Measurements from ENCODE around the gene SLC4A9. TPM values are rescaled to one million over a fixed set of nuclear protein-coding genes. Genes with fewer than 3 reads are reported as not detected.

SLC4A9 gene
- total and polyA plus RNA-seq, 4 donors: not detected

DNA sequence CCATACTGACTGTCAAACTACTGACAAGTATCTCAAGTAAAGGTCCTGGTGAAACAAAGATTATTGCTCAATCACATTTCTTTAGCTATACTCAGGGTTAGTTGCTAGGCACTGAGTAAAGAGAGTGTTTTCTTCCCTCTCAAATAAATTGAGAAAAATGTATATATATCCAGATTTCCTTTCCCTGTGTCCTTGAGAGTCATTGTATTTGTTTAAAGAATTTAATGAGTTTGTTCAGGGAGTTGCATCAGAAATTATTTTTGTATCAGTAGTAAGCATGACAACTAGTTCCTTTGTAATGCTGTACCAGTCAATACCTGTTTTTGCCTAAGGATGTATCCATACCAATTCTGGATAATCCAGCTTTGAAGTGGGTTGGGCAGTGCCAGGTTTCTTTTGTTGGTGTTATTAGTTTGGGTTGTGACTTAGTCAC, 38.4 kb downstream of the SLC4A9 start:
- H3K9ac ChIP-seq (ENCODE audit: low read depth in 1 of 2, low read length in 2 of 2): no peak overlapping the region
- no peak overlapping the region for H3K27ac ChIP-seq (ENCODE audit: low read depth in 1 of 2, low read length in 2 of 2)
- H3K36me3 ChIP-seq (ENCODE audit: control insufficient read depth in 4 of 4, insufficient read depth in 3 of 4, low read depth in 1 of 4, low read length in 3 of 4): no peaks in the 10 kb centered on the region
- no peaks in the 10 kb centered on the region for H3K9me3 ChIP-seq (ENCODE audit: control insufficient read depth in 4 of 4, low read length in 3 of 4)
- TF ChIP-seq GABPA (IDR thresholded peaks at IDR 0.05 in 1 of 2, conservative IDR thresholded peaks at IDR 0.05 in 1 of 2) (no peak), REST (IDR thresholded peaks at IDR 0.05) (no peak), FOXA2 (IDR thresholded peaks at IDR 0.05) (no peak), JUND (IDR thresholded peaks at IDR 0.05) (no peak), YY1 (IDR thresholded peaks at IDR 0.05) (no peak), SP1 (IDR thresholded peaks at IDR 0.05) (no peak), HNF4A (conservative IDR thresholded peaks at IDR 0.05) (no peak), EGR1 (IDR thresholded peaks at IDR 0.05; ENCODE audit: low read depth in 2 of 2) (no peak), RXRA (IDR thresholded peaks at IDR 0.05) (no peak), NR2F2 (IDR thresholded peaks at IDR 0.05) (no peak), TAF1 (conservative IDR thresholded peaks at IDR 0.05) (no peak)
- TF ChIP-seq, protein P1, sequence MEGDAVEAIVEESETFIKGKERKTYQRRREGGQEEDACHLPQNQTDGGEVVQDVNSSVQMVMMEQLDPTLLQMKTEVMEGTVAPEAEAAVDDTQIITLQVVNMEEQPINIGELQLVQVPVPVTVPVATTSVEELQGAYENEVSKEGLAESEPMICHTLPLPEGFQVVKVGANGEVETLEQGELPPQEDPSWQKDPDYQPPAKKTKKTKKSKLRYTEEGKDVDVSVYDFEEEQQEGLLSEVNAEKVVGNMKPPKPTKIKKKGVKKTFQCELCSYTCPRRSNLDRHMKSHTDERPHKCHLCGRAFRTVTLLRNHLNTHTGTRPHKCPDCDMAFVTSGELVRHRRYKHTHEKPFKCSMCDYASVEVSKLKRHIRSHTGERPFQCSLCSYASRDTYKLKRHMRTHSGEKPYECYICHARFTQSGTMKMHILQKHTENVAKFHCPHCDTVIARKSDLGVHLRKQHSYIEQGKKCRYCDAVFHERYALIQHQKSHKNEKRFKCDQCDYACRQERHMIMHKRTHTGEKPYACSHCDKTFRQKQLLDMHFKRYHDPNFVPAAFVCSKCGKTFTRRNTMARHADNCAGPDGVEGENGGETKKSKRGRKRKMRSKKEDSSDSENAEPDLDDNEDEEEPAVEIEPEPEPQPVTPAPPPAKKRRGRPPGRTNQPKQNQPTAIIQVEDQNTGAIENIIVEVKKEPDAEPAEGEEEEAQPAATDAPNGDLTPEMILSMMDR (IDR thresholded peaks at IDR 0.05; ENCODE audit: low read depth, low read length, missing input control): no peak
- no peak for DNase-seq (ENCODE audit: low spot score)
- peaks cover 1 to 10% (median 5%) of the 10 kb centered on the region in 4 donors for H3K4me1 ChIP-seq (ENCODE audit: control insufficient read depth in 4 of 4, insufficient read depth in 4 of 4, low read length in 3 of 4)
- no peaks in the 10 kb centered on the region for H3K27me3 ChIP-seq (ENCODE audit: control insufficient read depth in 4 of 4, insufficient read depth in 4 of 4, low read length in 3 of 4)
- no peak overlapping the region for H3K4me3 ChIP-seq (ENCODE audit: low read depth in 1 of 3, low read length in 3 of 3)

DNA sequence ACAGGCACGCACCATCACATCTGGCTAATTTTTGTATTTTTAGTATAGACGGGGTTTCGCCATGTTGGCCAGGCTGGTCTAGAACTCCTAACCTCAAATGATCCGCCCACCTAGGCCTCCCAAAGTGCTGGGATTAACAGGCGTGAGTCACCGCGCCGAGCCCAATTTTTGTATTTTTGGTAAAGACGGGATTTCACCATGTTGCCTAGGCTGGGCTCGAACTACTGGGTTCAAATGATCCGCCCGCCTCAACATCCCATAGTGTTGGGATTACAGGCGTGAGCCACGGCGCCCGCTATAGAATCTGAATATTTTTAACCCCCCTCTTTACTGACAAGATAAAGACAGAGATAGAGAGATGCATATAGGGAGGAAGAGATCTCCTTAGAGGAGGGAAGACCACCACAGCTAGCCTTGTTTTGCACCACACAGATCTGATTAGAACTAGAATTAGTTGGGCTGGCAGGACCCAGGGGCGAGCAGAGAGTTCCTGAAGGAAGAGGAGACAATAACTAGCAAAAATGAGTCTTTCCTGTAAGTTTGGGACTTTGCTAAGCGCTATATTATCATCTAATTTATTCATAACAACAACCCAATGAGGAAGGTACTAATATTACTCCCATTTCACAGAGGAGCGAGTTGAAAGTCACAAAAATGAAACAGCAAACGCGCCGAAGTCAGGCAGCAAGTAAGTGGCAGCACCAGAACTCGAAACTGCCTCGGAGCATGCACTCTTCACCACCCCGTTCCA, 40.2 kb downstream of the SLC4A9 start:
- H3K27ac ChIP-seq (ENCODE audit: low read depth in 1 of 2, low read length in 2 of 2): peak overlapping the region; percentile 92 to 98
- H3K4me3 ChIP-seq (ENCODE audit: low read depth in 1 of 3, low read length in 3 of 3): peak overlapping the region; percentile 81 to 83 (median 82)
- DNase-seq (ENCODE audit: low spot score): no peak
- H3K9ac ChIP-seq (ENCODE audit: low read depth in 1 of 2, low read length in 2 of 2): peak overlapping the region; percentile 72 to 75
- TF ChIP-seq EGR1 (IDR thresholded peaks at IDR 0.05; ENCODE audit: low read depth in 2 of 2) (no peak), HNF4G (IDR thresholded peaks at IDR 0.05) (no peak), FOXA1 (IDR thresholded peaks at IDR 0.05) (no peak), SP1 (IDR thresholded peaks at IDR 0.05) (no peak), YY1 (IDR thresholded peaks at IDR 0.05) (no peak), RAD21 (IDR thresholded peaks at IDR 0.05) (no peak), RXRA (IDR thresholded peaks at IDR 0.05) (no peak), HNF4A (conservative IDR thresholded peaks at IDR 0.05) (no peak)
- TF ChIP-seq, protein P2, sequence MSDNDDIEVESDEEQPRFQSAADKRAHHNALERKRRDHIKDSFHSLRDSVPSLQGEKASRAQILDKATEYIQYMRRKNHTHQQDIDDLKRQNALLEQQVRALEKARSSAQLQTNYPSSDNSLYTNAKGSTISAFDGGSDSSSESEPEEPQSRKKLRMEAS (IDR thresholded peaks at IDR 0.05): no peak
- TF ChIP-seq, protein P3, sequence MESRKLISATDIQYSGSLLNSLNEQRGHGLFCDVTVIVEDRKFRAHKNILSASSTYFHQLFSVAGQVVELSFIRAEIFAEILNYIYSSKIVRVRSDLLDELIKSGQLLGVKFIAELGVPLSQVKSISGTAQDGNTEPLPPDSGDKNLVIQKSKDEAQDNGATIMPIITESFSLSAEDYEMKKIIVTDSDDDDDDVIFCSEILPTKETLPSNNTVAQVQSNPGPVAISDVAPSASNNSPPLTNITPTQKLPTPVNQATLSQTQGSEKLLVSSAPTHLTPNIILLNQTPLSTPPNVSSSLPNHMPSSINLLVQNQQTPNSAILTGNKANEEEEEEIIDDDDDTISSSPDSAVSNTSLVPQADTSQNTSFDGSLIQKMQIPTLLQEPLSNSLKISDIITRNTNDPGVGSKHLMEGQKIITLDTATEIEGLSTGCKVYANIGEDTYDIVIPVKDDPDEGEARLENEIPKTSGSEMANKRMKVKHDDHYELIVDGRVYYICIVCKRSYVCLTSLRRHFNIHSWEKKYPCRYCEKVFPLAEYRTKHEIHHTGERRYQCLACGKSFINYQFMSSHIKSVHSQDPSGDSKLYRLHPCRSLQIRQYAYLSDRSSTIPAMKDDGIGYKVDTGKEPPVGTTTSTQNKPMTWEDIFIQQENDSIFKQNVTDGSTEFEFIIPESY (IDR thresholded peaks at IDR 0.05): no peak
- TF ChIP-seq, protein P4, sequence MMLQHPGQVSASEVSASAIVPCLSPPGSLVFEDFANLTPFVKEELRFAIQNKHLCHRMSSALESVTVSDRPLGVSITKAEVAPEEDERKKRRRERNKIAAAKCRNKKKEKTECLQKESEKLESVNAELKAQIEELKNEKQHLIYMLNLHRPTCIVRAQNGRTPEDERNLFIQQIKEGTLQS (IDR thresholded peaks at IDR 0.05): no peak
- no peaks in the 10 kb centered on the region for H3K9me3 ChIP-seq (ENCODE audit: control insufficient read depth in 4 of 4, low read length in 3 of 4)
- H3K27me3 ChIP-seq (ENCODE audit: control insufficient read depth in 4 of 4, insufficient read depth in 4 of 4, low read length in 3 of 4): no peaks in the 10 kb centered on the region
- H3K36me3 ChIP-seq (ENCODE audit: control insufficient read depth in 4 of 4, insufficient read depth in 3 of 4, low read depth in 1 of 4, low read length in 3 of 4): no peaks in the 10 kb centered on the region
- 47% methylated on average over 25 of the region's 25 CpGs for WGBS
- peaks cover 1 to 27% (median 19%) of the 10 kb centered on the region in 4 donors for H3K4me1 ChIP-seq (ENCODE audit: control insufficient read depth in 4 of 4, insufficient read depth in 4 of 4, low read length in 3 of 4)
